Right lobe of liver (tissue), 6 donors: ENCODE results near the gene GIPC2. TPM values are rescaled to one million over a fixed set of nuclear protein-coding genes. Genes with fewer than 3 reads are reported as not detected.

ENCODE experiments used
- ATAC-seq, 4 donors: fragments of 200-7000 bp; cut with Tn5 transposase; one replicate each; pipeline ENCODE4 v1.9.1; 2020; ENCODE audit warnings: mild to moderate bottlenecking in 4 of 4, moderate library complexity in 4 of 4
- DNase-seq, 3 donors: peaks; one replicate each; pipeline ENCODE4 v3.0.0-alpha.2; 2020
- H3K27ac ChIP-seq, 3 donors: fragments of 200-600 bp; one replicate each; pipeline ENCODE4 v1.8.0; 2022
- H3K27me3 ChIP-seq, 2 donors: fragments of 200-600 bp; one replicate each; pipeline ENCODE4 v1.8.0; 2022
- H3K36me3 ChIP-seq, 4 donors: fragments of 200-600 bp; sonication (generic) in 1 of 4; one replicate each; pipeline versions ENCODE4 v1.5.1 to v1.8.0; 2017 to 2022; ENCODE audit warnings: control low read depth in 1 of 4
- H3K4me1 ChIP-seq, 4 donors: fragments of 200-600 bp; sonication (generic) in 1 of 4; one replicate each; pipeline versions ENCODE4 v1.5.1 to v1.8.0; 2017 to 2022; ENCODE audit warnings: control low read depth in 1 of 4
- H3K4me3 ChIP-seq, 3 donors: fragments of 200-600 bp; one replicate each; pipeline ENCODE4 v1.8.0; 2022
- H3K9me3 ChIP-seq, 4 donors: fragments of 200-600 bp; sonication (generic) in 1 of 4; one replicate each; pipeline versions ENCODE4 v1.5.1 to v1.8.0; 2017 to 2022; ENCODE audit warnings: control low read depth in 1 of 4
- POLR2A ChIP-seq: fragments of 450-650 bp; IDR thresholded peaks from one replicate; pipeline ENCODE4 v1.6.1; 2017; ENCODE audit warnings: antibody characterized with exemption, mild to moderate bottlenecking
- WGBS: methylation state at CpG from one replicate; pipeline ENCODE4 v1.1.6; 2018; ENCODE audit warnings: low coverage, low lambda C conversion rate; ENCODE audit not compliant: insufficient coverage; ENCODE audit errors: missing lambda C conversion rate; 5-methylcytosine and 5-hydroxymethylcytosine counted together
- intact Hi-C, 2 donors: fragments of 100-400 bp; cut with DNase I; formaldehyde crosslinking; loops; one replicate each; pipeline versions ENCODE4 v1.11.2 to v1.14.1; 2022
- total RNA-seq, 6 experiments: library from RNA; depleted of rRNA in 2 of 6; stranded (reverse); fragments of >200 nt in 2 of 6; fragmentation: NEBNext Ultra II Directional in 3 of 6; extraction: Animal tissue kit (Norgen Biotek cat#: 25700) in 3 of 6; gene quantifications; one replicate each; pipeline versions ENCODE4 v1.1.0 to v1.2.4, GENCODE V29; 2016 to 2023
- TF ChIP-seq, protein P1 (sequence below), 4 donors: fragments of 200-600 bp in 3 of 4; fragments of 450-650 bp in 1 of 4; IDR thresholded peaks; one replicate each; pipeline versions ENCODE4 v1.5.1 to v1.8.0; 2016 to 2022; ENCODE audit warnings: antibody characterized with exemption in 4 of 4, mild to moderate bottlenecking in 2 of 4
- donor health status: DM: no; HTN: yes; CAD: no.
- donor health status: DM: no; HTN: no; CAD: no.
- donor health status: DM: no; HTN: no; CAD: no.
- donor health status: DM: no; HTN: yes; CAD: no.
- donor health status: DM: no; HTN: yes; CAD: no.

Gene GIPC2
- total RNA-seq, 6 experiments from 2014 or later = 4.7 to 9.8 (median 7.0) TPM

DNA sequence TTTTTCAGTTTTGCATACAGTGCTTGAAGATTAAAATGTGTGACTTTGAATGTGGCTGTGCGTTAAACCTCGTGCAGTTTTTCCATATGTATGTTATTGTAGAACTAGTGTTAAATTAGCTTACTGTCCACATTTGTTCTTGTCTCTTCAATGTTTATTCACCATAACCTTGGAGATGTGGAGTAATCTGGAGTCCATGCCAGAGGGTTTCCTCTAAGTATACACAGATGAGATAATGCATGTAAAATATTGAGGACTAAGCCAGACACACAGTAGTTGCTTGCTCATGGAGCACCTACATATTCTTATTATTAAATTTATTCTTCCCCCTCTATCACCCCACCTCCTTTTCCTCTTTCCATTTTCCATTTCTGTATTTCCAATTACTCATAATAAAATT lies 7.7 kb upstream of the GIPC2 start:
- TF ChIP-seq, protein P1, sequence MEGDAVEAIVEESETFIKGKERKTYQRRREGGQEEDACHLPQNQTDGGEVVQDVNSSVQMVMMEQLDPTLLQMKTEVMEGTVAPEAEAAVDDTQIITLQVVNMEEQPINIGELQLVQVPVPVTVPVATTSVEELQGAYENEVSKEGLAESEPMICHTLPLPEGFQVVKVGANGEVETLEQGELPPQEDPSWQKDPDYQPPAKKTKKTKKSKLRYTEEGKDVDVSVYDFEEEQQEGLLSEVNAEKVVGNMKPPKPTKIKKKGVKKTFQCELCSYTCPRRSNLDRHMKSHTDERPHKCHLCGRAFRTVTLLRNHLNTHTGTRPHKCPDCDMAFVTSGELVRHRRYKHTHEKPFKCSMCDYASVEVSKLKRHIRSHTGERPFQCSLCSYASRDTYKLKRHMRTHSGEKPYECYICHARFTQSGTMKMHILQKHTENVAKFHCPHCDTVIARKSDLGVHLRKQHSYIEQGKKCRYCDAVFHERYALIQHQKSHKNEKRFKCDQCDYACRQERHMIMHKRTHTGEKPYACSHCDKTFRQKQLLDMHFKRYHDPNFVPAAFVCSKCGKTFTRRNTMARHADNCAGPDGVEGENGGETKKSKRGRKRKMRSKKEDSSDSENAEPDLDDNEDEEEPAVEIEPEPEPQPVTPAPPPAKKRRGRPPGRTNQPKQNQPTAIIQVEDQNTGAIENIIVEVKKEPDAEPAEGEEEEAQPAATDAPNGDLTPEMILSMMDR (IDR thresholded peaks at IDR 0.05) = no peak
- TF ChIP-seq POLR2A = no peak
- 74% methylated on average over 2 of the region's 2 CpGs for WGBS
- Histone ChIP-seq H3K4me3 (no peak overlapping the region), H3K4me1 (no peaks in the 10 kb centered on the region), H3K36me3 (no peaks in the 10 kb centered on the region), H3K27me3 (no peaks in the 10 kb centered on the region), H3K9me3 (no peaks in the 10 kb centered on the region), H3K27ac (no peak overlapping the region)
- no peak for DNase-seq
- intact Hi-C loops = no loop called here
- no peak for ATAC-seq

DNA sequence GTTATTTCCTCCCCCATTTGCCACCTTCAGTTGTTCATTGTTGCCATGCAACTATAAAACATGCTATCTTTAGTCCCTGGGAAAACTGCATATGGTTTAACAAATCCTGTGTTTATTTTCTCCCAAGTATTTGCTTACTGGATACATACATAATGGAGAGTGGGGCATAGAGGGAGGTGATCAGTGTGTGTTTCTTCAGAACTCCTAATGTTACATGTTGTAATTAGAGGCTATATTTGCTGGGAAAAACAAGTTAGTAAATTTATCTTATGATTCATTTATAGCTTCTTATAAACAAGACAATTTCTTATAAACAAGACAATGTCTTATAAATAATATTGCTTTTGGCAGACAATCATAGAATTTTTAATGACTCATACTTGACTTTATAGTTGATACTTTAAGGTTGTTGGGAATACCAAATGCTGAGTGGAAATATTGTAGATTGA lies 7.3 kb upstream of the GIPC2 start:
- no peak for TF ChIP-seq POLR2A
- TF ChIP-seq, protein P1 (IDR thresholded peaks at IDR 0.05) = no peak
- no peak for ATAC-seq
- Histone ChIP-seq H3K27ac (no peak overlapping the region), H3K27me3 (no peaks in the 10 kb centered on the region), H3K4me3 (no peak overlapping the region), H3K4me1 (no peaks in the 10 kb centered on the region), H3K36me3 (no peaks in the 10 kb centered on the region), H3K9me3 (no peaks in the 10 kb centered on the region)
- DNase-seq = no peak
- intact Hi-C loops = no loop called here

DNA sequence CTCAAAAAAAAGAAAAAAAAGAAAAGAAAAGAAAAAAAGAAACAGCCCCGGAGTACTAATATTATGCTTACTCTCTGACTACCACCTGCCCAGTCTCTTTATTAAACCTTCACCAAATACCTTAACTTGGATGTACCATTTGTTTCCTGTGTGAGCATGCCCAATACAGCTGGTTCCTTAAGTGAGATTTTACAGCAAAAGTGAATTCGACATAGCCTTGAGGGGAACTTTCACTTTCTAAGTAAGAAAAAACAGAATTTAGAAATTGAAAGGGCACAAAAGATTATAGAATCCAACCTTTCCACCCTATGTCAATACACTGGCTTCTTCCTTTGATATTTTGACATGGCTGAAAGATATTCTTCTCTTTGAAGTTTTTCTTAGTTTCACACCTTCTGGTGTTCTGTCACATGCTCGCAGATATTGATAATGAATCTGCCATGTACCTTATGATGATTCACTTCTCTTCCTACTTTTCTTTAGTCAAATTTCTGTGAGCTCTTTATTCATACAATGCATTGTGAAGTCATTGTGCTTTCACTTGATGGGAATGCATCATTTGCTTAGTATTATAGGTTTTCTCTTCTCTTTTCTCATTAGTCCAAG lies 5.2 kb upstream of the GIPC2 start:
- Histone ChIP-seq H3K9me3 (no peaks in the 10 kb centered on the region), H3K4me3 (no peak overlapping the region), H3K27me3 (no peaks in the 10 kb centered on the region), H3K4me1 (peaks cover 0 to 16% (median 4%) of the 10 kb centered on the region in 4 donors), H3K27ac (no peak overlapping the region), H3K36me3 (no peaks in the 10 kb centered on the region)
- intact Hi-C loops = no loop called here
- no peak for DNase-seq
- TF ChIP-seq, protein P1 (IDR thresholded peaks at IDR 0.05) = no peak
- no peak for TF ChIP-seq POLR2A
- 85% methylated on average over 3 of the region's 3 CpGs for whole genome bisulfite sequencing
- no peak for ATAC-seq

DNA sequence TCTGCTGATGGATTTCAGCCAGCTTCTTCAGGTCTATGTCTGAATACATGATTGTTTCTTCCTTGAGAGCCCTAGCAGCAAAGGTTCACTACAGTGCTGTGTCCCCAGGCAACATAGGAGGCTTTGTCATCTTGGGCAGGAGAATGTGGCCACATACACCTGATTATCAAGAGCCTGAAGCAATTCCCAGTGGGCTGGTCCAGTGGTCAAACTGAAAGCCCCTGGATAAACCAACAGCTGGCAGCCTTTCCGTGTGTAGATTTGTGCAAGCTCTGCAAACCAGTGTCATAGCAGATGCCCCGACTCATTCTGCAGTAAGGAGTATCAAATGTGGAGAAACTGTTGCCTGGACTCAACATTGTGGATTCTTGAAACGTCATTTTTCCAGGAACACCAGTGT lies 2.3 kb upstream of the GIPC2 start:
- Histone ChIP-seq H3K4me1 (peaks cover 0 to 25% (median 4%) of the 10 kb centered on the region in 4 donors), H3K27ac (no peak overlapping the region), H3K36me3 (no peaks in the 10 kb centered on the region), H3K9me3 (no peaks in the 10 kb centered on the region), H3K4me3 (no peak overlapping the region), H3K27me3 (no peaks in the 10 kb centered on the region)
- WGBS = 29% methylated on average over 1 of the region's 3 CpGs
- TF ChIP-seq, protein P1 (IDR thresholded peaks at IDR 0.05) = no peak
- ATAC-seq = no peak
- intact Hi-C loops = no loop called here
- DNase-seq = no peak
